Thymus (tissue), 11 donors: ENCODE results near the gene DMAC2. TPM values are rescaled to one million over a fixed set of nuclear protein-coding genes. Genes with fewer than 3 reads are reported as not detected.
"Not testable (repeated sequence)": the region's sequence is repeated elsewhere in the genome, so short reads cannot be mapped to it uniquely, and the experiment has no call there.

ENCODE experiments used
- DNase-seq, 9 donors: peaks; one replicate each; pipeline ENCODE4 v3.0.0-alpha.2; 2013; ENCODE audit warnings: low spot score in 9 of 9, low read depth in 6 of 9, missing footprints in 1 of 9
- H3K27ac ChIP-seq, 2 donors: one replicate each; pipeline ENCODE4 v1.5.1; 2013; ENCODE audit warnings: control low read depth in 1 of 2, low read depth in 1 of 2, low read length in 1 of 2, mild to moderate bottlenecking in 1 of 2, moderate library complexity in 1 of 2
- H3K27me3 ChIP-seq, 2 donors: one replicate each; pipeline ENCODE4 v1.5.1; 2013; ENCODE audit warnings: low read length in 1 of 2; ENCODE audit not compliant: control insufficient read depth in 2 of 2, insufficient read depth in 1 of 2
- H3K36me3 ChIP-seq, 2 donors: one replicate each; pipeline ENCODE4 v1.5.1; 2013; ENCODE audit warnings: low read length in 1 of 2, mild to moderate bottlenecking in 1 of 2, moderate library complexity in 1 of 2; ENCODE audit not compliant: control insufficient read depth in 2 of 2, insufficient read depth in 2 of 2
- H3K4me1 ChIP-seq, 2 donors: one replicate each; pipeline ENCODE4 v1.5.1; 2013; ENCODE audit warnings: low read length in 2 of 2; ENCODE audit not compliant: control insufficient read depth in 2 of 2, insufficient read depth in 2 of 2
- H3K4me3 ChIP-seq, 2 donors: one replicate each; pipeline ENCODE4 v1.5.1; 2013; ENCODE audit warnings: low read length in 2 of 2, control low read depth in 1 of 2, mild to moderate bottlenecking in 1 of 2
- H3K9me3 ChIP-seq, 2 donors: one replicate each; pipeline ENCODE4 v1.5.1; 2013; ENCODE audit warnings: low read length in 1 of 2, mild to moderate bottlenecking in 1 of 2; ENCODE audit not compliant: control insufficient read depth in 2 of 2, insufficient read depth in 1 of 2
- WGBS: extraction: QIAGEN DNeasy Blood & Tissue Kit; methylation state at CpG from one replicate; pipeline ENCODE4 v1.1.7; 2013; 5-methylcytosine and 5-hydroxymethylcytosine counted together
- polyA plus RNA-seq: library from polyadenylated mRNA; stranded (reverse); fragments of 200-250 nt; gene quantifications from one replicate; pipeline ENCODE4 v1.2.3, GENCODE V29; 2013
- total RNA-seq: library from RNA; stranded (reverse); fragments of 120-200 nt; gene quantifications from one replicate; pipeline ENCODE4 v1.2.4, GENCODE V29; 2013
- donor health status: healthy.

DMAC2 gene
- total and polyA plus RNA-seq, 2 donors, result 28.2 to 29.3 TPM

DNA sequence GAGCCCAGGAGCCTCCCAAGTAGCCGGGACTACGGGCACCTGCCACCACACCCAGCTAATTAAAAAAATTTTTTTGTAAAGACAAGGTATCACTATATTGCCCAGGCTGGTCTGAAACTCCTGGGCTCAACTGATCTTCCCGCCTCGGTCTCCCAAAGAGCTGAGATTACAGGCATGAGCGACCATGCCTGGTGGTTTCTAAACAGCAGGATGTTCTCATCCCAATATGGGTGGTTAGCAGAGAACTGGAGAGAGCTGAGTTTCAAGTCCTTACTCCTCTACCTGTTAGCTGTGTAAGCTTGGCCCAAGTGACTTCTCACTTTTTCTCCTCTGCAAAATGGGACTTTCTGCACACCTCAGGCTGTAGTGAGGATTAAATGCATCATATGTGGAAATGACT is 55.4 kb downstream of the DMAC2 start:
- WGBS, result 97% methylated on average over 5 of the region's 5 CpGs
- H3K27ac ChIP-seq, result no peak overlapping the region

DNA sequence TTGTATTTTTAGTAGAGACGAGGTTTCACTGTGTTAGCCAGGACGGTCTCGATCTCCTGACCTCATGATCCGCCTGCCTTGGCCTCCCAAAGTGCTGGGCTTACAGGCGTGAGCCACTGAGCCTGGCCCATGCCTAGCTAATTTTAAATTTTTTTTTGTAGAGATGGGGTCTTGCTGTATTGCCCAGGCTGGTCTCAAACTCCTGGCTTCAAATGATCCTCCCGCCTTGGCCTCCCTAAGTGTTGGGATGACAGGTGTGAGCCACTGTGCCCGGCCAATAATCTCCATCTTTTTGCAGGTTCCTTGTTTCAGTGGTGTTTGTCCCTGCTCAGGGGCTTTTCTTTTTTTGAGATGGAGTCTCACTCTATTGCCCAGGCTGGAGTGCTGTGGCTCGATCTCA is 58.2 kb downstream of the DMAC2 start:
- 97% methylated on average over 8 of the region's 8 CpGs for WGBS
- peaks cover 4 to 12% of the 10 kb centered on the region in 2 donors for H3K36me3 ChIP-seq
- not testable (repeated sequence) for H3K27me3 ChIP-seq

More for the DNA sequence above, 55.4 kb downstream of the DMAC2 start:
- H3K4me1 ChIP-seq, result no peaks in the 10 kb centered on the region
- no peaks in the 10 kb centered on the region for H3K9me3 ChIP-seq
- H3K36me3 ChIP-seq, result peaks cover 17% of the 10 kb centered on the region in 2 donors
- no peaks in the 10 kb centered on the region for H3K27me3 ChIP-seq
- no peak for DNase-seq
- H3K4me3 ChIP-seq, result no peak overlapping the region

More for the DNA sequence above, 58.2 kb downstream of the DMAC2 start:
- not testable (repeated sequence) for H3K9me3 ChIP-seq, DNase-seq, H3K4me3 ChIP-seq, H3K27ac ChIP-seq
- H3K4me1 ChIP-seq, result peaks cover 5 to 19% of the 10 kb centered on the region in 2 donors

Other genes with a start within 250 kb of the DMAC2 start
- 0.99 TPM for gene CYP2S1, start 246.7 kb downstream of the DMAC2 start, total RNA-seq
- gene CYP2S1, start 246.7 kb downstream of the DMAC2 start, polyA plus RNA-seq, result 4.3 TPM
- gene AXL, start 220.7 kb downstream of the DMAC2 start, total RNA-seq, result 11.9 TPM
- gene AXL, start 220.7 kb downstream of the DMAC2 start, polyA plus RNA-seq, result 9.5 TPM
- 67.9 TPM for gene HNRNPUL1, start 175.5 kb downstream of the DMAC2 start, total RNA-seq
- gene HNRNPUL1, start 175.5 kb downstream of the DMAC2 start, polyA plus RNA-seq, result 98.7 TPM
- gene CCDC97, start 129.7 kb downstream of the DMAC2 start, total RNA-seq, result 10.8 TPM
- gene CCDC97, start 129.7 kb downstream of the DMAC2 start, polyA plus RNA-seq, result 15.4 TPM
- gene TGFB1, start 86.0 kb downstream of the DMAC2 start, total RNA-seq, result 5.0 TPM
- 24.8 TPM for gene TGFB1, start 86.0 kb downstream of the DMAC2 start, polyA plus RNA-seq
- 9.3 TPM for gene B9D2, start 75.8 kb downstream of the DMAC2 start, total RNA-seq
- 9.0 TPM for gene B9D2, start 75.8 kb downstream of the DMAC2 start, polyA plus RNA-seq
- 4.5 TPM for gene TMEM91, start 63.4 kb downstream of the DMAC2 start, total RNA-seq
- 30.8 TPM for gene TMEM91, start 63.4 kb downstream of the DMAC2 start, polyA plus RNA-seq
- gene EXOSC5, start 42.6 kb downstream of the DMAC2 start, total RNA-seq, result 20.2 TPM
- gene EXOSC5, start 42.6 kb downstream of the DMAC2 start, polyA plus RNA-seq, result 20.3 TPM
- 28.8 TPM for gene BCKDHA, start 42.1 kb downstream of the DMAC2 start, total RNA-seq
- gene BCKDHA, start 42.1 kb downstream of the DMAC2 start, polyA plus RNA-seq, result 37.7 TPM
- gene B3GNT8, start 12.5 kb downstream of the DMAC2 start, total RNA-seq, result 0.94 TPM
- 4.1 TPM for gene B3GNT8, start 12.5 kb downstream of the DMAC2 start, polyA plus RNA-seq
- not detected for gene ERICH4, start 3.2 kb upstream of the DMAC2 start, total RNA-seq
- gene ERICH4, start 3.2 kb upstream of the DMAC2 start, polyA plus RNA-seq, result 0.05 TPM
- 4.8 TPM for gene CEACAM21, start 136.3 kb upstream of the DMAC2 start, total RNA-seq
- 11.0 TPM for gene CEACAM21, start 136.3 kb upstream of the DMAC2 start, polyA plus RNA-seq
- 0.52 TPM for gene CEACAM4, start 187.2 kb upstream of the DMAC2 start, total RNA-seq
- 1.9 TPM for gene CEACAM4, start 187.2 kb upstream of the DMAC2 start, polyA plus RNA-seq
- 0.19 TPM for gene CEACAM7, start 248.4 kb upstream of the DMAC2 start, total RNA-seq
- 1.8 TPM for gene CEACAM7, start 248.4 kb upstream of the DMAC2 start, polyA plus RNA-seq